ENCODE measurements around the gene VSX2. TPM values are rescaled to one million over a fixed set of nuclear protein-coding genes. Genes with fewer than 3 reads are reported as not detected.

Gene VSX2
- total and polyA plus RNA-seq, 8 donors = not detected

DNA sequence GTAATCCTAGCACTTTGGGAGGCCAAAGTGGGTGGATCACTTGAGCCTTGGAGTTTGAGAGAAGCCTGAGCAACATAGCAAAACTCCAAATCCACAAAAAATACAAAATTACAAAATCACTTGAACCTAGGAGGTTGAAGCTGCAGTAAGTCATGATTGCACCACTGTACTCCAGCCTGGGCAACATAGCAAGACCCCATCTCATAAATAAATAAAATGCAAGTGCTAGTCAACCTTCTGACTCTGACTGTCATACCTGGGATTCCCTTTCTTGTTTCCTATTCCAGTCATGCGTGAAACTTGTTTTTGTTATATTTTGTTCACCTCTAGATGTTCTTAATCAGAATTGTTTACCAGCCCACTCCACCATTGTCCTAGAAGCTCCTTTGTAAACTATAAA, 32.1 kb downstream of the VSX2 start:
- intact Hi-C loops (cut with DNase I) = no loop called here
- FAIRE-seq = no peak
- H3K36me3 ChIP-seq = no peaks in the 10 kb centered on the region
- TF ChIP-seq, protein P1, sequence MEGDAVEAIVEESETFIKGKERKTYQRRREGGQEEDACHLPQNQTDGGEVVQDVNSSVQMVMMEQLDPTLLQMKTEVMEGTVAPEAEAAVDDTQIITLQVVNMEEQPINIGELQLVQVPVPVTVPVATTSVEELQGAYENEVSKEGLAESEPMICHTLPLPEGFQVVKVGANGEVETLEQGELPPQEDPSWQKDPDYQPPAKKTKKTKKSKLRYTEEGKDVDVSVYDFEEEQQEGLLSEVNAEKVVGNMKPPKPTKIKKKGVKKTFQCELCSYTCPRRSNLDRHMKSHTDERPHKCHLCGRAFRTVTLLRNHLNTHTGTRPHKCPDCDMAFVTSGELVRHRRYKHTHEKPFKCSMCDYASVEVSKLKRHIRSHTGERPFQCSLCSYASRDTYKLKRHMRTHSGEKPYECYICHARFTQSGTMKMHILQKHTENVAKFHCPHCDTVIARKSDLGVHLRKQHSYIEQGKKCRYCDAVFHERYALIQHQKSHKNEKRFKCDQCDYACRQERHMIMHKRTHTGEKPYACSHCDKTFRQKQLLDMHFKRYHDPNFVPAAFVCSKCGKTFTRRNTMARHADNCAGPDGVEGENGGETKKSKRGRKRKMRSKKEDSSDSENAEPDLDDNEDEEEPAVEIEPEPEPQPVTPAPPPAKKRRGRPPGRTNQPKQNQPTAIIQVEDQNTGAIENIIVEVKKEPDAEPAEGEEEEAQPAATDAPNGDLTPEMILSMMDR (IDR thresholded peaks at IDR 0.05) = no peak
- DNase-seq = no peak
- H3K9me3 ChIP-seq = no peaks in the 10 kb centered on the region
- no peaks in the 10 kb centered on the region for H3K4me1 ChIP-seq
- H3K27me3 ChIP-seq = no peaks in the 10 kb centered on the region
- H3K4me3 ChIP-seq = no peak overlapping the region
- ATAC-seq = no peak
- no peak overlapping the region for H3K27ac ChIP-seq
- 83 to 91% methylated on average over 1 of the region's 1 CpG for WGBS, 2 donors

DNA sequence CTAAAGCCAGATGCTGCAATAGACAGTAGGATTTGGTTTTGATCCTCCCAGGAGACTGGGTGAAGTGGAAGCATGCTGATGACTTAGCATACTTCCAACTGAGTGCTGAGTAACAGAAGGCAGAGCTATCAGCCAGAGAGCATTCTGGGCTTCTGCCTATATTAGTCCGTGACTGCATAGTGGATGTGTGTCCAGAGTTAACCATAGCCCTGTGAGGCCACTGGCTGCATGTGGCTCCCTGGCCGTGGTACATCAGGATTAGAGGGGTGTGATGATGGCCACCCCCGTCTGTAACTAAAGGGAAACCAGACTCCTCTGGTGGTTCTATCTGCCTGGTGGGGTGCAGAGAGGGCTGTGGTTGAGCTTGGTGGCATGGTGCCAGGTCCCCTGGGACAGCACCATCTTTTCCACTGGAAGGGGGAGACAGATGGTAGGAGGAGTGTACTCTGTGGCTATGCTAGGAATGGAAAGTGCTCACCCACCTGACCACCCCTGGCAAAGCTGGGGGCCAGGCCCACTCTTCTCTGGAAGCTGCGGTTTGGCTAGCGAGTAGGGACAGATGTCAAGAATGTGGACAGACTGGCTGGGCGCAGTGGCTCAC, 36.1 kb downstream of the VSX2 start:
- ATAC-seq (peak in 2 of 4 donors; percentile 15 to 52), FAIRE-seq (no peak), DNase-seq (no peak)
- Histone ChIP-seq H3K27ac (no peak overlapping the region), H3K36me3 (no peaks in the 10 kb centered on the region), H3K27me3 (no peaks in the 10 kb centered on the region), H3K9me3 (no peaks in the 10 kb centered on the region), H3K4me3 (no peak overlapping the region), H3K4me1 (no peaks in the 10 kb centered on the region)
- intact Hi-C loops (cut with DNase I) = no loop called here
- 67 to 68% methylated on average over 6 of the region's 6 CpGs for WGBS, 2 donors
- TF ChIP-seq, protein P1 (IDR thresholded peaks at IDR 0.05) = no peak

GRCh38 chr14:74278080-74278479, 38.8 kb downstream of the VSX2 start:
- intact Hi-C loops (cut with DNase I) = no loop called here
- WGBS, 2 donors = 80% methylated on average over 2 of the region's 2 CpGs
- no peaks in the 10 kb centered on the region for H3K27me3 ChIP-seq
- DNase-seq (no peak), FAIRE-seq (no peak), ATAC-seq (no peak)
- H3K9me3 ChIP-seq = no peaks in the 10 kb centered on the region
- H3K4me3 ChIP-seq = no peak overlapping the region
- H3K4me1 ChIP-seq = no peaks in the 10 kb centered on the region
- TF ChIP-seq, protein P1 (IDR thresholded peaks at IDR 0.05) = no peak
- H3K27ac ChIP-seq = no peak overlapping the region
- no peaks in the 10 kb centered on the region for H3K36me3 ChIP-seq

DNA sequence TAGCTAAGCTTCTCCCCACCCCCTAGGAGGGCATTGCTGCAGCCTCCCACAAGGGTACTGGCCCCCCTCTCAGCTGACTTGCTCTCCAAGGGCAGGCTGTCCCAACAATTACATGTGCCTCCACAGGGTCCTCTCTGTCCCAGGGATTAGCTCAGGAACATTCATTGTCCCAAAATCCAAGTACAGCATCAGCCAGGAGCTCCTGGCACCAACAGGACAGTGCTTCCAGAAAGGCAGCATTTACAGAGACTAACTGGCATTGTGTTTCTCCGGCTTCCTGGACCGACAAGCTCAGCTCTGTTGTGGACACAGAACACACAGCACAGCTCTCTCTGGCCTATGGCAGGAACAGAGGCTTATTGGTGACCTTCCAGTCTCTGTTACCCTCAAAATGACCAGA, 41.8 kb downstream of the VSX2 start:
- Histone ChIP-seq H3K27me3 (no peaks in the 10 kb centered on the region), H3K27ac (no peak overlapping the region), H3K9me3 (no peaks in the 10 kb centered on the region), H3K36me3 (peaks cover 0 to 26% (median 6%) of the 10 kb centered on the region in 3 donors), H3K4me3 (no peak overlapping the region), H3K4me1 (no peaks in the 10 kb centered on the region)
- ATAC-seq (no peak), DNase-seq (no peak), FAIRE-seq (no peak)
- intact Hi-C loops (cut with DNase I) = no loop called here
- TF ChIP-seq, protein P1 (IDR thresholded peaks at IDR 0.05) = no peak
- 93 to 100% methylated on average over 2 of the region's 2 CpGs for WGBS, 2 donors

DNA sequence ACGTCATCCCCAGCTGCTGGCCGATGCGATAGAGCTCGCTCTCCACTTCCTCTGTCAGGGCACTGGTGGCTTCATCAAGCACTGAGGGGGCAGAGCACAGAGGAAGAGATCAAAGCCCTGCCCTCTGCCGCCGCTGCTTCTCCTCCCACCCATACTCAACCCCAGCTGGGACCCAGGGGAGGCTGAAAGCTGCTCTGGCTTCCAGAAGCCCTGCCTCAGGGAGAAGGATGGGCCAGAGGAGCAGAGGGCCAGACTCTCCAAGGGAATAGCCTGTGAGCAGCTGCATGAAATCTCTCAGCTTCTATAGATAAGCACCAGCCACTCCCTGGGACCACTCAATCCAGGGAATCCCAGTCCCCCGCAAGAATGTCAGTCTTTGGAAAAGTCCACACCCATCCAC, 47.5 kb downstream of the VSX2 start:
- Histone ChIP-seq H3K27ac (no peak overlapping the region), H3K27me3 (no peaks in the 10 kb centered on the region), H3K4me3 (no peak overlapping the region), H3K9me3 (no peaks in the 10 kb centered on the region), H3K4me1 (no peaks in the 10 kb centered on the region), H3K36me3 (peaks cover 0 to 55% (median 7%) of the 10 kb centered on the region in 3 donors)
- TF ChIP-seq, protein P1 (IDR thresholded peaks at IDR 0.05) = no peak
- DNase-seq (no peak), ATAC-seq (no peak), FAIRE-seq (no peak)
- 93 to 96% methylated on average over 7 of the region's 7 CpGs for WGBS, 2 donors
- intact Hi-C loops (cut with DNase I) = no loop called here

Measured in pancreas (tissue), 10 donors.